GM23338 (cell line): ENCODE measurements around the gene CAPN10. TPM values are rescaled to one million over a fixed set of nuclear protein-coding genes. Genes with fewer than 3 reads are reported as not detected.
A peak's percentile ranks its signal among the peaks of the same experiment; 100 is the strongest.

Experiments used
- ATAC-seq: fragments of 200-7000 bp; cut with Tn5 transposase; 3 replicates; pipeline ENCODE4 v1.9.1; 2020
- DNase-seq: peaks from one replicate; pipeline ENCODE4 v3.0.0-alpha.2; 2015; ENCODE audit warnings: low spot score
- H2AFZ ChIP-seq: fragments of 200-600 bp; sonication (generic); 2 replicates; pipeline ENCODE4 v1.8.0; 2016; ENCODE audit warnings: antibody characterized with exemption, mild to moderate bottlenecking, moderate library complexity
- H3F3A ChIP-seq: fragments of 200-600 bp; sonication (generic); replicated peaks from 2 replicates; pipeline ENCODE4 v1.8.0; 2017; ENCODE audit warnings: antibody characterized with exemption, mixed run types, low read depth
- H3K27ac ChIP-seq: fragments of 200-600 bp; sonication (generic); 2 replicates; pipeline ENCODE4 v1.6.1; 2016; ENCODE audit warnings: low read depth
- H3K27me3 ChIP-seq: fragments of 200-600 bp; sonication (generic); 2 replicates; pipeline ENCODE4 v1.8.0; 2016; ENCODE audit warnings: mild to moderate bottlenecking, mixed run types, moderate library complexity; ENCODE audit not compliant: insufficient read depth
- H3K36me3 ChIP-seq: fragments of 200-600 bp; sonication (generic); 2 replicates; pipeline ENCODE4 v1.8.0; 2016; ENCODE audit warnings: mild to moderate bottlenecking; ENCODE audit not compliant: insufficient read depth
- H3K4me1 ChIP-seq: fragments of 200-600 bp; sonication (generic); 2 replicates; pipeline ENCODE4 v1.8.0; 2016; ENCODE audit warnings: mild to moderate bottlenecking, moderate library complexity; ENCODE audit not compliant: insufficient read depth
- H3K4me2 ChIP-seq: fragments of 200-600 bp; sonication (generic); 2 replicates; pipeline ENCODE4 v1.7.1; 2017; ENCODE audit warnings: mixed run types
- H3K4me3 ChIP-seq: fragments of 200-600 bp; sonication (generic); 2 replicates; pipeline ENCODE4 v1.6.1; 2016; ENCODE audit warnings: mixed run types
- H3K79me2 ChIP-seq: fragments of 200-600 bp; sonication (generic); replicated peaks from 2 replicates; pipeline ENCODE4 v1.8.0; 2017; ENCODE audit warnings: mild to moderate bottlenecking; ENCODE audit not compliant: insufficient read depth
- H3K9me2 ChIP-seq: fragments of 200-600 bp; sonication (generic); 2 replicates; pipeline ENCODE4 v1.8.0; 2017; ENCODE audit not compliant: insufficient read depth
- H4K20me1 ChIP-seq: fragments of 200-600 bp; sonication (generic); replicated peaks from 2 replicates; pipeline ENCODE4 v1.8.0; 2017; ENCODE audit warnings: mild to moderate bottlenecking; ENCODE audit not compliant: insufficient read depth
- H3K27ac Mint-ChIP-seq: 2 replicates; pipeline ENCODE4 v1.8.0; 2020; ENCODE audit warnings: inconsistent platforms, mild to moderate bottlenecking, moderate library complexity, mixed read lengths
- H3K27me3 Mint-ChIP-seq: 3 replicates; pipeline ENCODE4 v1.8.0; 2022; ENCODE audit warnings: low read depth, mild to moderate bottlenecking, moderate library complexity, mixed read lengths, inconsistent platforms; ENCODE audit not compliant: insufficient read depth, poor library complexity
- H3K36me3 Mint-ChIP-seq: 3 replicates; pipeline ENCODE4 v1.8.0; 2021; ENCODE audit warnings: low read depth, mild to moderate bottlenecking, inconsistent platforms, moderate library complexity, mixed read lengths
- H3K4me1 Mint-ChIP-seq: 3 replicates; pipeline ENCODE4 v1.8.0; 2020; ENCODE audit warnings: mild to moderate bottlenecking, inconsistent platforms, mixed read lengths
- H3K4me3 Mint-ChIP-seq: 3 replicates; pipeline ENCODE4 v1.8.0; 2021; ENCODE audit warnings: moderate library complexity, mild to moderate bottlenecking, inconsistent platforms, mixed read lengths
- H3K9me3 Mint-ChIP-seq: 3 replicates; pipeline ENCODE4 v1.8.0; 2020; ENCODE audit warnings: moderate library complexity, mild to moderate bottlenecking, inconsistent platforms, mixed read lengths
- EZH2 ChIP-seq: fragments of 200-600 bp; sonication (generic); IDR thresholded peaks from one replicate; pipeline ENCODE4 v1.8.0; 2017; ENCODE audit warnings: antibody characterized with exemption, mild to moderate bottlenecking, low read depth; ENCODE audit not compliant: unreplicated experiment
- EZH2phosphoT487 ChIP-seq: fragments of 200-600 bp; sonication (generic); IDR thresholded peaks from one replicate; pipeline ENCODE4 v1.8.1; 2018; ENCODE audit warnings: antibody characterized with exemption; ENCODE audit not compliant: unreplicated experiment
- JUNB ChIP-seq: IDR thresholded peaks from one replicate; pipeline ENCODE4 v1.6.1; 2016; ENCODE audit warnings: antibody characterized with exemption; ENCODE audit not compliant: unreplicated experiment
- POLR2AphosphoS5 ChIP-seq: IDR thresholded peaks from 2 replicates; pipeline ENCODE4 v1.6.1; 2016; ENCODE audit warnings: antibody characterized with exemption, low read depth
- STAT1 ChIP-seq: IDR thresholded peaks from one replicate; pipeline ENCODE4 v1.6.1; 2016; ENCODE audit warnings: antibody characterized with exemption; ENCODE audit not compliant: unreplicated experiment
- ZNF114 ChIP-seq: fragments of 250-450 bp; sonication (Bioruptor Pico); IDR thresholded peaks from 2 replicates; pipeline ENCODE4 v1.5.0; 2020; ENCODE audit warnings: mild to moderate bottlenecking, moderate library complexity
- ZNF331 ChIP-seq: fragments of 250-450 bp; sonication (Bioruptor Pico); IDR thresholded peaks from 2 replicates; pipeline ENCODE4 v1.5.0; 2020; ENCODE audit warnings: low read depth, mild to moderate bottlenecking, moderate library complexity
- polyA plus RNA-seq: library from polyadenylated mRNA; unstranded; fragments of >200 nt; fragmentation: Nextera tagmentation; extraction: Ambion mirVana; gene quantifications from 2 replicates; pipeline ENCODE4 v1.2.1, GENCODE V29; 2016
- total RNA-seq: library from RNA; depleted of rRNA; stranded (reverse); fragments of >200 nt; shearing (Covaris generic); gene quantifications from 2 replicates; pipeline ENCODE4 v1.2.3, GENCODE V29; 2014
- TF ChIP-seq, protein P1 (sequence below): IDR thresholded peaks from one replicate; pipeline ENCODE4 v1.6.1; 2018; ENCODE audit warnings: antibody characterized with exemption; ENCODE audit not compliant: unreplicated experiment
- TF ChIP-seq, protein P2 (sequence below): IDR thresholded peaks from 2 replicates; pipeline ENCODE4 v1.6.1; 2016; ENCODE audit warnings: antibody characterized with exemption
- TF ChIP-seq, protein P3 (sequence below): fragments of 250-450 bp; sonication (Bioruptor Pico); IDR thresholded peaks from 2 replicates; pipeline ENCODE4 v1.5.0; 2020; ENCODE audit warnings: mild to moderate bottlenecking, moderate library complexity

Gene CAPN10
- total and polyA plus RNA-seq, 2 experiments from 2014 or later: 30.2 to 59.8 TPM

DNA sequence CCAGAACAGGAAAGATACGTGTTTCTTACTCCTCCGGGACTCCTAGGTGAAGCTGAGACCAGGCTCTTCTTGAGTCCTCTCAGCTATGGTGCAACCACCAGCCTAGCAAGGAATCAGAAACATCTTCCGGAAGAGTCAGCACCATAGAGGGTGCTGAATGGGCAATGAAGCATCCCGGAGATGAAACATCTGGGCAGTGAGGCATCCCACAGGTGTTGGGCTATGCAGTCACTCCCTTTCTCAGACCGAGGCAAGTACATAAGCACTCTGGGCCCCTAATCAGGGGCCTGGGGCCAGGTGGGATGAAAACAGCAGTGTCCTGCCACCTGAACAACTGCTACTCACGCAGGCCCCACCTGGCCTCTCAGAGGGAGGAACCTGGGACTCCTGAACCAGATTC lies 1.4 kb upstream of the CAPN10 start:
- TF ChIP-seq ZNF331 (CRISPR knock-in tag) (no peak), POLR2AphosphoS5 (no peak), EZH2 (no peak), STAT1 (no peak), EZH2phosphoT487 (no peak), JUNB (no peak), ZNF114 (no peak)
- TF ChIP-seq, protein P1, sequence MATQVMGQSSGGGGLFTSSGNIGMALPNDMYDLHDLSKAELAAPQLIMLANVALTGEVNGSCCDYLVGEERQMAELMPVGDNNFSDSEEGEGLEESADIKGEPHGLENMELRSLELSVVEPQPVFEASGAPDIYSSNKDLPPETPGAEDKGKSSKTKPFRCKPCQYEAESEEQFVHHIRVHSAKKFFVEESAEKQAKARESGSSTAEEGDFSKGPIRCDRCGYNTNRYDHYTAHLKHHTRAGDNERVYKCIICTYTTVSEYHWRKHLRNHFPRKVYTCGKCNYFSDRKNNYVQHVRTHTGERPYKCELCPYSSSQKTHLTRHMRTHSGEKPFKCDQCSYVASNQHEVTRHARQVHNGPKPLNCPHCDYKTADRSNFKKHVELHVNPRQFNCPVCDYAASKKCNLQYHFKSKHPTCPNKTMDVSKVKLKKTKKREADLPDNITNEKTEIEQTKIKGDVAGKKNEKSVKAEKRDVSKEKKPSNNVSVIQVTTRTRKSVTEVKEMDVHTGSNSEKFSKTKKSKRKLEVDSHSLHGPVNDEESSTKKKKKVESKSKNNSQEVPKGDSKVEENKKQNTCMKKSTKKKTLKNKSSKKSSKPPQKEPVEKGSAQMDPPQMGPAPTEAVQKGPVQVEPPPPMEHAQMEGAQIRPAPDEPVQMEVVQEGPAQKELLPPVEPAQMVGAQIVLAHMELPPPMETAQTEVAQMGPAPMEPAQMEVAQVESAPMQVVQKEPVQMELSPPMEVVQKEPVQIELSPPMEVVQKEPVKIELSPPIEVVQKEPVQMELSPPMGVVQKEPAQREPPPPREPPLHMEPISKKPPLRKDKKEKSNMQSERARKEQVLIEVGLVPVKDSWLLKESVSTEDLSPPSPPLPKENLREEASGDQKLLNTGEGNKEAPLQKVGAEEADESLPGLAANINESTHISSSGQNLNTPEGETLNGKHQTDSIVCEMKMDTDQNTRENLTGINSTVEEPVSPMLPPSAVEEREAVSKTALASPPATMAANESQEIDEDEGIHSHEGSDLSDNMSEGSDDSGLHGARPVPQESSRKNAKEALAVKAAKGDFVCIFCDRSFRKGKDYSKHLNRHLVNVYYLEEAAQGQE: no peak
- TF ChIP-seq, protein P2, sequence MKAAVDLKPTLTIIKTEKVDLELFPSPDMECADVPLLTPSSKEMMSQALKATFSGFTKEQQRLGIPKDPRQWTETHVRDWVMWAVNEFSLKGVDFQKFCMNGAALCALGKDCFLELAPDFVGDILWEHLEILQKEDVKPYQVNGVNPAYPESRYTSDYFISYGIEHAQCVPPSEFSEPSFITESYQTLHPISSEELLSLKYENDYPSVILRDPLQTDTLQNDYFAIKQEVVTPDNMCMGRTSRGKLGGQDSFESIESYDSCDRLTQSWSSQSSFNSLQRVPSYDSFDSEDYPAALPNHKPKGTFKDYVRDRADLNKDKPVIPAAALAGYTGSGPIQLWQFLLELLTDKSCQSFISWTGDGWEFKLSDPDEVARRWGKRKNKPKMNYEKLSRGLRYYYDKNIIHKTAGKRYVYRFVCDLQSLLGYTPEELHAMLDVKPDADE: no peak
- TF ChIP-seq, protein P3, sequence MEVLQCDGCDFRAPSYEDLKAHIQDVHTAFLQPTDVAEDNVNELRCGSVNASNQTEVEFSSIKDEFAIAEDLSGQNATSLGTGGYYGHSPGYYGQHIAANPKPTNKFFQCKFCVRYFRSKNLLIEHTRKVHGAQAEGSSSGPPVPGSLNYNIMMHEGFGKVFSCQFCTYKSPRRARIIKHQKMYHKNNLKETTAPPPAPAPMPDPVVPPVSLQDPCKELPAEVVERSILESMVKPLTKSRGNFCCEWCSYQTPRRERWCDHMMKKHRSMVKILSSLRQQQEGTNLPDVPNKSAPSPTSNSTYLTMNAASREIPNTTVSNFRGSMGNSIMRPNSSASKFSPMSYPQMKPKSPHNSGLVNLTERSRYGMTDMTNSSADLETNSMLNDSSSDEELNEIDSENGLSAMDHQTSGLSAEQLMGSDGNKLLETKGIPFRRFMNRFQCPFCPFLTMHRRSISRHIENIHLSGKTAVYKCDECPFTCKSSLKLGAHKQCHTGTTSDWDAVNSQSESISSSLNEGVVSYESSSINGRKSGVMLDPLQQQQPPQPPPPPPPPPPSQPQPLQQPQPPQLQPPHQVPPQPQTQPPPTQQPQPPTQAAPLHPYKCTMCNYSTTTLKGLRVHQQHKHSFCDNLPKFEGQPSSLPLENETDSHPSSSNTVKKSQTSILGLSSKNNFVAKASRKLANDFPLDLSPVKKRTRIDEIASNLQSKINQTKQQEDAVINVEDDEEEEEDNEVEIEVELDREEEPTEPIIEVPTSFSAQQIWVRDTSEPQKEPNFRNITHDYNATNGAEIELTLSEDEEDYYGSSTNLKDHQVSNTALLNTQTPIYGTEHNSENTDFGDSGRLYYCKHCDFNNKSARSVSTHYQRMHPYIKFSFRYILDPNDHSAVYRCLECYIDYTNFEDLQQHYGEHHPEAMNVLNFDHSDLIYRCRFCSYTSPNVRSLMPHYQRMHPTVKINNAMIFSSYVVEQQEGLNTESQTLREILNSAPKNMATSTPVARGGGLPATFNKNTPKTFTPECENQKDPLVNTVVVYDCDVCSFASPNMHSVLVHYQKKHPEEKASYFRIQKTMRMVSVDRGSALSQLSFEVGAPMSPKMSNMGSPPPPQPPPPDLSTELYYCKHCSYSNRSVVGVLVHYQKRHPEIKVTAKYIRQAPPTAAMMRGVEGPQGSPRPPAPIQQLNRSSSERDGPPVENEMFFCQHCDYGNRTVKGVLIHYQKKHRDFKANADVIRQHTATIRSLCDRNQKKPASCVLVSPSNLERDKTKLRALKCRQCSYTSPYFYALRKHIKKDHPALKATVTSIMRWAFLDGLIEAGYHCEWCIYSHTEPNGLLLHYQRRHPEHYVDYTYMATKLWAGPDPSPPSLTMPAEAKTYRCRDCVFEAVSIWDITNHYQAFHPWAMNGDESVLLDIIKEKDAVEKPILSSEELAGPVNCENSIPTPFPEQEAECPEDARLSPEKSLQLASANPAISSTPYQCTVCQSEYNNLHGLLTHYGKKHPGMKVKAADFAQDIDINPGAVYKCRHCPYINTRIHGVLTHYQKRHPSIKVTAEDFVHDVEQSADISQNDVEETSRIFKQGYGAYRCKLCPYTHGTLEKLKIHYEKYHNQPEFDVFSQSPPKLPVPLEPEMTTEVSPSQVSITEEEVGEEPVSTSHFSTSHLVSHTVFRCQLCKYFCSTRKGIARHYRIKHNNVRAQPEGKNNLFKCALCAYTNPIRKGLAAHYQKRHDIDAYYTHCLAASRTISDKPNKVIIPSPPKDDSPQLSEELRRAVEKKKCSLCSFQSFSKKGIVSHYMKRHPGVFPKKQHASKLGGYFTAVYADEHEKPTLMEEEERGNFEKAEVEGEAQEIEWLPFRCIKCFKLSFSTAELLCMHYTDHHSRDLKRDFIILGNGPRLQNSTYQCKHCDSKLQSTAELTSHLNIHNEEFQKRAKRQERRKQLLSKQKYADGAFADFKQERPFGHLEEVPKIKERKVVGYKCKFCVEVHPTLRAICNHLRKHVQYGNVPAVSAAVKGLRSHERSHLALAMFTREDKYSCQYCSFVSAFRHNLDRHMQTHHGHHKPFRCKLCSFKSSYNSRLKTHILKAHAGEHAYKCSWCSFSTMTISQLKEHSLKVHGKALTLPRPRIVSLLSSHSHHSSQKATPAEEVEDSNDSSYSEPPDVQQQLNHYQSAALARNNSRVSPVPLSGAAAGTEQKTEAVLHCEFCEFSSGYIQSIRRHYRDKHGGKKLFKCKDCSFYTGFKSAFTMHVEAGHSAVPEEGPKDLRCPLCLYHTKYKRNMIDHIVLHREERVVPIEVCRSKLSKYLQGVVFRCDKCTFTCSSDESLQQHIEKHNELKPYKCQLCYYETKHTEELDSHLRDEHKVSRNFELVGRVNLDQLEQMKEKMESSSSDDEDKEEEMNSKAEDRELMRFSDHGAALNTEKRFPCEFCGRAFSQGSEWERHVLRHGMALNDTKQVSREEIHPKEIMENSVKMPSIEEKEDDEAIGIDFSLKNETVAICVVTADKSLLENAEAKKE: no peak
- no peaks in the 10 kb centered on the region for H3K36me3 ChIP-seq
- no peak overlapping the region for H3K27ac ChIP-seq
- Mint-ChIP-seq H3K27ac (no peak overlapping the region), H3K4me1 (peaks cover 40% of the 10 kb centered on the region), H3K4me3 (peak overlapping the region; percentile 96), H3K27me3 (peaks cover 20% of the 10 kb centered on the region), H3K36me3 (peaks cover 6% of the 10 kb centered on the region; the same call in 2 of the 3 replicates), H3K9me3 (no peaks in the 10 kb centered on the region)
- peaks cover 20% of the 10 kb centered on the region for H3K4me1 ChIP-seq
- H3K4me2 ChIP-seq: peak overlapping the region; percentile 97
- DNase-seq: no peak
- peaks cover 81% of the 10 kb centered on the region for H3K79me2 ChIP-seq
- H3F3A ChIP-seq: 0 out of 2 replicates have a peak, but pooled peaks cover 2% of the 10 kb centered on the region
- H4K20me1 ChIP-seq: peaks cover 38% of the 10 kb centered on the region
- ATAC-seq: no peak
- no peaks in the 10 kb centered on the region for H3K9me2 ChIP-seq
- peak overlapping the region; percentile 94 for H3K4me3 ChIP-seq
- no peak overlapping the region for H2AFZ ChIP-seq
- no peaks in the 10 kb centered on the region for H3K27me3 ChIP-seq
